ENCODE measurements around the gene PET100.

PET100 gene, protein sequence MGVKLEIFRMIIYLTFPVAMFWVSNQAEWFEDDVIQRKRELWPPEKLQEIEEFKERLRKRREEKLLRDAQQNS

GRCh38 chr19:7629347-7630054 is at the start of gene PET100, which contains the start of gene XAB2:
Gene PET100, plus strand, starts transcription at chr19:7629793. Its CDS starts 41 bp downstream, at chr19:7629834.
Gene XAB2, minus strand, starts transcription at chr19:7629545. Its CDS starts 18 bp downstream, at chr19:7629527.
- DNase-seq = peak; percentile 88

- DNase-seq = no peak
These were observed 47.1 kb upstream of the PET100 start for GRCh38 chr19:7582446-7582845.

DNA sequence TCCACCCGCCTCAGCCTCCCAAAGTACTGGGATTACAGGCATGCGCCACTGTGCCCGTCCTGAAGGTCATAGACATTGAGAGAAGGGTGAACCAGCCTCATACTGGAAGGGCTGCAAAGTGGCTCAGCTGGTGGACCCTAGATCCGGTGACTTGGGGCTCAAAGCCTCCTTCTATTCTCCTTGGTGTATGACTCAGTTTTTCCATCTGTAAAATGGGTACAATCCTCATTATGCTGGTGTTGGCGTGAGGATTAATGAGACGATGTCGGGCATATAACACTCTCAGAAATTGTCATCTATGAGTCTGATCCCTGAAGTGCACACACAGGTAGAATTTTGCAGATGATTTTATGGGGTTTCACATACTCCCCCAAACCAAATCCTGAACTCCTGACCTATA is 39.8 kb upstream of the PET100 start:
- DNase-seq = no peak

GRCh38 chr19:7590256-7590655 is 39.3 kb upstream of the PET100 start:
- no peak for DNase-seq

- peak; percentile 54 for DNase-seq
These were observed 34.0 kb upstream of the PET100 start, which contains the start of gene CAMSAP3 for GRCh38 chr19:7595466-7596133. Gene CAMSAP3, plus strand, starts transcription at chr19:7595863. Its CDS starts 140 bp downstream, at chr19:7596003.

DNA sequence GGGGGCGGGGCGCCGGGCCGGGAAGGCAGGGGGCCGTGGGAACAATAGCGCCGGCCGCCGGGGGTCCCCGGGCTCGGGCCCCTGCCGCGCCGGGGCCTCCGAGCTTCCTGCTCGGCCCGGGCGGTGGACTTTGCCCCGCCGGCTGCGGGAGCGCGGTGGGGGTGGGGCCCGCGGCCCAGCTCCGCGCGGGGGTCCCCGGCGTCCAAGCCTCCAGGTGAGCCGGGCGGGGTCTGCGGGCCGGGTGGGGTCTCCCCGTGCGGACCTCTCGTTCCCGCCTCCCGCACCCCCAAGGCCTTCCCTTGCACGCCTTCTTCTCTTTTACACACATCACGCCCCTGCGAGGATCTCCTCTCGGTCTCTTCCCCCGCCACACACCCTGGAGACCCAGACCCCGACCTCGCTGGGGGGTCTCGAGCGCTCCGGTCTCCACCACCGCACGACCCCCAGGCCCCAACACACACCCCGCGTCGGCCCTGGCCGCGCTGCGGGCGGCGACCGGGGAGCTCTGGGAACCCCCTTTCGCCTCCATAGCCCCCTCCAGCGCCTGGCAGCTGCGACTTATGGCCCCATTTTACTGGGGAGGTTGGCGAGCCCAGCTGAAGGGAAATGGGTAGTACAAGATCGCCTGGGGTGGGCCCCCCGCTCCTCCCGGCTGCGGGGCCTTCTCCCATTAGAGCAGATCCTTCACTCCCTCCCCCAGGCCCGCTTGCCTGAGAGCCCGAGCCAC is 33.2 kb upstream of the PET100 start:
- no peak for DNase-seq

- DNase-seq = no peak
These were observed 31.9 kb upstream of the PET100 start for GRCh38 chr19:7597689-7598088.

DNA sequence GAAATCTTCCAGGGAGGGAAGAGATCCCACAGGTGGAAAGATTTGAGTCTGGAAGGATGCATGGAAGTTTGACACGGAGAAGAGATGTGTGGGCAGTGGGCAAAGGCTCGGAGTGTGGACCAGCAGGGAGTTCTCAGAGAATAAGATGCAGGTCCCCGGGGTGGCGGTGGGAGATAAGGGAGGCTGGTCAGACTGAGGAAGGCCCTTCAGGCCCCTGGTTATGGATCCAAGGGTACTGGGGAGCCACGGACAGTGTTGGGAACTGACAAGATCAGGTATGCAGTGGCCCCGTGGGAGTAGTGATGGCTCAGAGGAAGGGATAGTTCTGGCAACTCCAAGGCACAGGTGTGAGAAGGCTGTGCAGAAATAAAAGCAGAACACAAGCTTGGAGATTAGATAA is 31.4 kb upstream of the PET100 start:
- no peak for DNase-seq

- DNase-seq = no peak
These were observed 28.9 kb upstream of the PET100 start for GRCh38 chr19:7600721-7601120.

- no peak for DNase-seq
These were observed 27.2 kb upstream of the PET100 start for GRCh38 chr19:7602240-7602934.

DNA sequence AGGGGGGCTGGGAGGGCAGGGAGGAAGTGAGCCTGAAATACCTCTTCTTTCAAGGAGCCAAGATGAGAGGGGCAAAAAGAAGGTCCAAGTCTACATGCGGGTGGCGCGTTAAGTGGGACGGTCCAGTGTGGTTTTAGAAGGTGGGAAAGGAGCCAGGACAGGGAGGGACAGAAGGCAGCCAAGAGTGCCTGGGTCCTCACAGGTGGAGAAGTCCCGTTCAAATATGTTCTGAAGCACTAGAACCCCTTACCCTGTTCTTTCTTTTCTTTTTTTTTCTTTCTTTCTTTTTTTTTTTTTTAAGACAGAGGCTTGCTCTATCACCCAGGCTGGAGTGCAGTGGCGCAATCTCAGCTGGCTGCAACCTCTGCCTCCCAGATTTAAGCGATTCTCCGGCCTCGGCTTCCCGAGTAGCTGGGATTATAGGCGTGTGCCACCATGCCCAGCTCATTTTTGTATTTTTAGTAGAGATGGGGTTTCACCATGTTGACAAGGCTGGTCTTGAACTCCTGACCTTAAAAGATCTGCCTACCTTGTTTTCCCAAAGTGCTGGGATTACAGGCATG is 26.6 kb upstream of the PET100 start:
- DNase-seq = no peak

DNA sequence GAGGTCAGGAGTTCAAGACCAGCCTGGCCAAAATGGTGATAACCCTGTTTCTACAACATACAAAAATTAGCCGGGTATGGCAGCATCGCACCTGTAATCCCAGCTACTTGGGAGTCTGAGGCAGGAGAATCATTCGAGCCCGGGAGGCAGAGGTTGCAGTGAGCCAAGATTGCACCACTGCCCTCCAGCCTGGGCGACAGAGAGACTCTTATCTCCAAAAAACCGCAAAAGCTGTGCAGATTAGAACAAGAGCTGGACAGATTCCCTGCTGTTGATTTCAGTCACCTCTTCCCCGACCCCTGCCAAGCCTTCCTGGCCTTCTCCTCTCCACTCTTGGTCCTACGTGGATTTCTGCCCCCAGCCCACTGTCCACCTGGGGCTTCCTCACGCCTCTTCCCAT is 25.7 kb upstream of the PET100 start:
- DNase-seq = no peak

- DNase-seq = no peak
These were observed 23.9 kb upstream of the PET100 start for GRCh38 chr19:7605490-7606222.

DNA sequence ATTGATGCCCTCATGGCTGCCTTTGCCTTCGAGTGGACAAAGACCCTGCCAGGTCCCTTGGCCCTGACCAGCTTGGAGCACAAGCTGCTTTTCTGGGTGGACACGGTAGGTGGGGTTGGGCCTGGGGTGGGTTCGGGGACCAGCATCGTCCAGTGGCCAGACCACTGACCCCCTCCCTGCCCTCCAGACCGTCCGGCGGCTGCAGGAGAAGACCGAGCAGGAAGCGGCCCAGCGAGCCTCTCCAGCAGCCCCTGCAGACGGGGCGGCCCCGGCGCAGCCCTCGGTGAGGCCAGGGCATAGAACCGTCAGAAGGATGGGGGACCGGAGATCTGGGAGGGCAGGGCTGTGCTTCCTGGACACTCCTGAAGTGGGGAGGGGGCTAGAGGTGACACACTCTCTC is 23.3 kb upstream of the PET100 start:
- DNase-seq = no peak

DNA sequence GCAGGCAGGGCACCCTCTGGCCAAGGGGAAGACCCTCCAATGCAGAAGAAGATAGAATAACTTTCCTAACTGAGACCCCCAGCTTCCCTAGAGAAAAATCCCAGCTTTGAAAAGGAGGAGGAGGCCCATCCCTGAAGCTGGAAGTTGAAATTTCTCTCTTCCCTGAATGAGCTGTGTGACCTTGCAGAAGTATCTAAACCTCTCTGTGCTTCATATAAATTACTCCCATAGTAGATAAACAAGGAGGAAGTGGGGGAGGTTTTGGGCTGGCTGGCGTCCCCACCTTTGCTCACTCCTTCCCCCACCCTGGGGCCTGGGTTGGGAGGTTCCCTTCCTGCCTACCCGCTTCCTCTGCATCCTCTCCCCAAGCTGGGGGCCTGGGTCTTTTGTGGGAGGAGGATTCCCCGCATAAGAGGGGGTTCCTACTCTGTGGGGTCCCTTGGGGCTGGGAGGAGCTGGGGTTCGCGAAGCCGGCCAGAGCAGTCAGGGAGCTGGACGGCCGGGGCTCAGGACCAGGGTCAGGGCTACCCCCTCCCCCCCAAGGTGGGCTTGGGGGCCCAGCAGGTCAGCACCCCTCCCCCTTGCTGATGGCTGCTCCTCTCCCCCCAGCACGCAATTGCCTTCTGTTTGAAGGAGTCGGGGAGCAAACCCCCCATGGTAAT is 22.2 kb upstream of the PET100 start:
- DNase-seq = no peak

GRCh38 chr19:7607874-7608560 is 21.6 kb upstream of the PET100 start:
- DNase-seq = no peak

DNA sequence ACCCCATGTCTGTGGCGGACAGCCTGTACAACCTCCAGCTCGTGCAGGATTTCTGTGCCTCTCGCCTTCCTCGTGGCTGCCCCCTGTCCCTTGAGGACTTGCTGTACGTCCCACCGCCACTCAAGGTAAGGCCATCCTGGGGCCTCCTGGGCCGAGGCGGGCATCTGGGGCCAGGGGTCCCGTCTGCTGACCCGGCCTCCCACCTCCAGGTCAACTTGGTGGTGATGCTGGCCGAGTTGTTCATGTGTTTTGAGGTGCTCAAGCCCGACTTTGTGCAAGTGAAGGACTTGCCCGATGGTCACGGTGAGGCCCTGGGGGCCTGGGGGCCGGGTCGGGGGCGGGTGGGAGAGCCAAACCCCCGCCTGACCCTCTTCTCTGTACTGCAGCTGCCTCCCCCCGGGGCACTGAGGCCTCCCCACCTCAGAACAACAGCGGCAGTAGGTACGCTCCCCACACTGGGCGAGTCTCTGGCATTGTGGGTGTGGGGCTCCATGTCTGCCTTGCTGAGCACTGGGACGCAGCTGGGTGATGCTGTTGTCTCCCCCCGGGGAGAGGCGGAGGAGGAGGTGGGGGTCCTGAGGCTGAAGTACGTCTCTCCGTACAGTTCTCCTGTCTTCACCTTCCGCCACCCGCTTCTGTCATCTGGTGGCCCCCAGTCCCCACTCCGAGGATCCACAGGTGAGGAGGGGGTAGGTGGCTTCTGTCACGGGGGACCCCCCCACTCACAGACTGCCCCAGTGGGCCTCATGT is 18.9 kb upstream of the PET100 start:
- no peak for DNase-seq

- DNase-seq = no peak
These were observed 17.9 kb upstream of the PET100 start for GRCh38 chr19:7611541-7612279.

Measured in stimulated activated CD4-positive, alpha-beta T cell treated with anti-CD3 and anti-CD28 coated beads, Interleukin-4, amount 100 ng/mL, for 1 hour (primary cell).